ENCODE data around the gene PARD3B. TPM values are rescaled to one million over a fixed set of nuclear protein-coding genes. Genes with fewer than 3 reads are reported as not detected.

Gene PARD3B
- total RNA-seq, 1 experiment from 2014 or later: 10.1 TPM

DNA sequence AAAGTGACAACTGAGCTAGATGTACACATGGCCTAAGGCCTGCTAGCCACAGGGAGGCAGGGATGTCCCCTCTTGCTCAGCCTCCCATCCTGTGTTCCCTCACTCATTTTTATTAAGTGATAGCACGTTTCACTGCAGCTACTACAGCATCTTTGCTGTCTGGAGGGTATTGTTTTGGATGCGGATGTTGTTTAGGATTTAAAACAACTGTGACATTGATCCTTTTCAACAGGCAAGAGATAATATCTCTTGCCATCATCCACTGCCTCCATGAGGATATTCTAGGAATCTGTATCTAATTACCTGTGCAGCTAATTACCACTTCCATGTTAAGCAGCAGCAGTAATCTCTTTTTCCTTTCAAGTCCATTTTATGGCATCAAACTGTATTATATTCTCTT, 345.4 kb downstream of the PARD3B start:
- Mint-ChIP-seq H3K9me3 (ENCODE audit: low read depth, unreplicated experiment) (no peaks in the 10 kb centered on the region), H3K4me3 (ENCODE audit: low read depth, unreplicated experiment) (no peak overlapping the region), H3K27ac (ENCODE audit: unreplicated experiment) (no peak overlapping the region), H3K4me1 (ENCODE audit: low read depth, unreplicated experiment) (no peaks in the 10 kb centered on the region), H3K36me3 (ENCODE audit: insufficient read depth, unreplicated experiment) (no peaks in the 10 kb centered on the region), H3K27me3 (ENCODE audit: unreplicated experiment) (no peaks in the 10 kb centered on the region)
- TF ChIP-seq, protein P1, sequence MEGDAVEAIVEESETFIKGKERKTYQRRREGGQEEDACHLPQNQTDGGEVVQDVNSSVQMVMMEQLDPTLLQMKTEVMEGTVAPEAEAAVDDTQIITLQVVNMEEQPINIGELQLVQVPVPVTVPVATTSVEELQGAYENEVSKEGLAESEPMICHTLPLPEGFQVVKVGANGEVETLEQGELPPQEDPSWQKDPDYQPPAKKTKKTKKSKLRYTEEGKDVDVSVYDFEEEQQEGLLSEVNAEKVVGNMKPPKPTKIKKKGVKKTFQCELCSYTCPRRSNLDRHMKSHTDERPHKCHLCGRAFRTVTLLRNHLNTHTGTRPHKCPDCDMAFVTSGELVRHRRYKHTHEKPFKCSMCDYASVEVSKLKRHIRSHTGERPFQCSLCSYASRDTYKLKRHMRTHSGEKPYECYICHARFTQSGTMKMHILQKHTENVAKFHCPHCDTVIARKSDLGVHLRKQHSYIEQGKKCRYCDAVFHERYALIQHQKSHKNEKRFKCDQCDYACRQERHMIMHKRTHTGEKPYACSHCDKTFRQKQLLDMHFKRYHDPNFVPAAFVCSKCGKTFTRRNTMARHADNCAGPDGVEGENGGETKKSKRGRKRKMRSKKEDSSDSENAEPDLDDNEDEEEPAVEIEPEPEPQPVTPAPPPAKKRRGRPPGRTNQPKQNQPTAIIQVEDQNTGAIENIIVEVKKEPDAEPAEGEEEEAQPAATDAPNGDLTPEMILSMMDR (IDR thresholded peaks at IDR 0.05; ENCODE audit: unreplicated experiment): no peak
- intact Hi-C loops (cut with micrococcal nuclease; ENCODE audit: unreplicated experiment): no loop called here
- no peak for DNase-seq
- CTCF ChIA-PET: no interaction called here
- no TSS peak for BruUV-seq (replicated peaks)

DNA sequence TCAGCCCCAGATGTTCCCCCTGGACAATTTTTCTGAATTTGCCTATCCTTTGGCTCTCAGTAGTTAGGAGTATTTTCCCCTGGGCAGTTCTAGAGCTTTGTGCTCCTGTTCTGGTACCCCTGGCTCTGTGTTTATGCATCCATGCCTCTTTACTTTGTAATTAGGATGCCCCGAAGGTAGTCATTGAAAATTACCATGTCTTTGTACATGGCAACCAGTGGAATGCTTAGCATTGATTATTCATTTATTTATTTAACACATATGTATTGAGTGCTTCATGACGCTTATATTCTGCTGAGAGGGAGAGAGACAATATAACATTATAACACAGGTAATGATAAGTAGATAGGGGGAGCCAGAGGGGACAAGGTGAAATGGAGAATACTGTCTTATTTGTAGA, 346.5 kb downstream of the PARD3B start:
- CTCF ChIA-PET: no interaction called here
- intact Hi-C loops (cut with micrococcal nuclease; ENCODE audit: unreplicated experiment): no loop called here
- no peaks in the 10 kb centered on the region for H3K36me3 Mint-ChIP-seq (ENCODE audit: insufficient read depth, unreplicated experiment)
- H3K9me3 Mint-ChIP-seq (ENCODE audit: low read depth, unreplicated experiment): no peaks in the 10 kb centered on the region
- no peak for DNase-seq
- no peaks in the 10 kb centered on the region for H3K4me1 Mint-ChIP-seq (ENCODE audit: low read depth, unreplicated experiment)
- no peaks in the 10 kb centered on the region for H3K27me3 Mint-ChIP-seq (ENCODE audit: unreplicated experiment)
- TF ChIP-seq, protein P1 (IDR thresholded peaks at IDR 0.05; ENCODE audit: unreplicated experiment): no peak
- H3K27ac Mint-ChIP-seq (ENCODE audit: unreplicated experiment): no peak overlapping the region
- H3K4me3 Mint-ChIP-seq (ENCODE audit: low read depth, unreplicated experiment): no peak overlapping the region
- no TSS peak for BruUV-seq (replicated peaks)

DNA sequence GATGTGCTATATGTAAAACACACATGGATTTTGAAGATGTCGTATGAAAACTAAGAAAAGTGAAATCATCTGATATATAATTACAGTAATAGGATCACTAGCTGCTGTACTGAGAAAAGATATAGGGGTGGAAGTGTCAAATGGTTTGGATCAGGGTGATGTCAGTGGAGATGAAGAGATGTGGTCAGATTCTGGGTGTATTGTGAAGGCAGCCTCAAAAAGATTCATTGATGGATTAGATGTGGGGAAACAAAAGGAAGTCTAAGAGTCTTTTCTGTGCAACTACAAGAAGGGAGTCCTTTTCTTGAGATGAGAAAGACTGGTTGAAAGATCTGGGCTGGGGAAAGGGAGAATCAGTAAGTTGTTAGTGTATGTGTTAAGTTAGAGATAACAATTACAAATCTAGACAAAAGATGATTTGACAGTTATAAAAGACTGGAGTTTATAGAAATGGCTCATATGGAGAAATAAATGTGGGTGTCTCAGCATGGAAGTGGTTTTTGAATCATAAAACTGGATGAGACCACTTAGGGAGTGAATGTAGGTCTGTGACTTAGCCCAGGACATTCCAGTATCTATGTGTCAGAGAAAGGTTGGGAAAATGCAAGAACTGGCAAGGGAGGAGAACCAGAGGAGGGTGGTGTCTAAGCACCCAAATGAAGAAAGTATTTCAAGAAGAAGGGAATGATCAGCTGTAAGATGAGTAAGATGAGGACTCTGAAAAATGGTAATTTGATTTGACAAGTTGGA, 347.4 kb downstream of the PARD3B start:
- H3K4me1 Mint-ChIP-seq (ENCODE audit: low read depth, unreplicated experiment): no peaks in the 10 kb centered on the region
- H3K36me3 Mint-ChIP-seq (ENCODE audit: insufficient read depth, unreplicated experiment): no peaks in the 10 kb centered on the region
- no peak overlapping the region for H3K27ac Mint-ChIP-seq (ENCODE audit: unreplicated experiment)
- H3K4me3 Mint-ChIP-seq (ENCODE audit: low read depth, unreplicated experiment): no peak overlapping the region
- no peaks in the 10 kb centered on the region for H3K27me3 Mint-ChIP-seq (ENCODE audit: unreplicated experiment)
- DNase-seq: no peak
- TF ChIP-seq, protein P1 (IDR thresholded peaks at IDR 0.05; ENCODE audit: unreplicated experiment): no peak
- CTCF ChIA-PET: no interaction called here
- no peaks in the 10 kb centered on the region for H3K9me3 Mint-ChIP-seq (ENCODE audit: low read depth, unreplicated experiment)
- intact Hi-C loops (cut with micrococcal nuclease; ENCODE audit: unreplicated experiment): no loop called here
- no TSS peak for BruUV-seq (replicated peaks)

DNA sequence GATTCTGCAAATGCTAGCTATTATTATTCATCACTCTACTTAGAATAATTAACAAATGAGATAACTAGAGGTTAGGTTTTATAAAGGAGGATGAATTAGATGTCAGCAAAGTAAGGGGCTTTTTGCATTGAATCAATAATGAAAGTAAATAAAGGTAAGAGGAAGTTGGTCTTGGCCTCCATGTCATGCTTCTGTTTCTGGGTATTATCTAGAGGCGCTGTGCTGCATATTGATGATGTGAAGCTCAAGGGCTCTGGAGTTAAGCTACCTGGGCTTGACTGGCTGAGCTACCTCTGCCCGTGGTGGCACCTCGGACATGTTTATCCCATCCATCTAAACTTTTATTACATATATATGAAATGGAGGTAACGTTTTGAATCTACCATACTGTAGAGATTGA, 350.9 kb downstream of the PARD3B start:
- no peak overlapping the region for H3K27ac Mint-ChIP-seq (ENCODE audit: unreplicated experiment)

More for the DNA sequence above, 350.9 kb downstream of the PARD3B start:
- TF ChIP-seq, protein P1 (IDR thresholded peaks at IDR 0.05; ENCODE audit: unreplicated experiment): no peak
- BruUV-seq (replicated peaks): no TSS peak
- Mint-ChIP-seq H3K27me3 (ENCODE audit: unreplicated experiment) (no peaks in the 10 kb centered on the region), H3K36me3 (ENCODE audit: insufficient read depth, unreplicated experiment) (peaks cover 5% of the 10 kb centered on the region), H3K4me3 (ENCODE audit: low read depth, unreplicated experiment) (no peak overlapping the region), H3K9me3 (ENCODE audit: low read depth, unreplicated experiment) (peaks cover 8% of the 10 kb centered on the region), H3K4me1 (ENCODE audit: low read depth, unreplicated experiment) (peaks cover 28% of the 10 kb centered on the region)
- CTCF ChIA-PET: interaction anchor here (1.4 kb wide), 1 partner anchor 780 kb away, joined by 4 read pairs; no protein-coding TSS in a partner anchor
- intact Hi-C loops (cut with micrococcal nuclease; ENCODE audit: unreplicated experiment): no loop called here
- no peak for DNase-seq
